ENCODE results near the gene PRDM12. TPM values are rescaled to one million over a fixed set of nuclear protein-coding genes. Genes with fewer than 3 reads are reported as not detected.

Gene PRDM12
- total RNA-seq, 1 donor from 2014 or later = not detected

DNA sequence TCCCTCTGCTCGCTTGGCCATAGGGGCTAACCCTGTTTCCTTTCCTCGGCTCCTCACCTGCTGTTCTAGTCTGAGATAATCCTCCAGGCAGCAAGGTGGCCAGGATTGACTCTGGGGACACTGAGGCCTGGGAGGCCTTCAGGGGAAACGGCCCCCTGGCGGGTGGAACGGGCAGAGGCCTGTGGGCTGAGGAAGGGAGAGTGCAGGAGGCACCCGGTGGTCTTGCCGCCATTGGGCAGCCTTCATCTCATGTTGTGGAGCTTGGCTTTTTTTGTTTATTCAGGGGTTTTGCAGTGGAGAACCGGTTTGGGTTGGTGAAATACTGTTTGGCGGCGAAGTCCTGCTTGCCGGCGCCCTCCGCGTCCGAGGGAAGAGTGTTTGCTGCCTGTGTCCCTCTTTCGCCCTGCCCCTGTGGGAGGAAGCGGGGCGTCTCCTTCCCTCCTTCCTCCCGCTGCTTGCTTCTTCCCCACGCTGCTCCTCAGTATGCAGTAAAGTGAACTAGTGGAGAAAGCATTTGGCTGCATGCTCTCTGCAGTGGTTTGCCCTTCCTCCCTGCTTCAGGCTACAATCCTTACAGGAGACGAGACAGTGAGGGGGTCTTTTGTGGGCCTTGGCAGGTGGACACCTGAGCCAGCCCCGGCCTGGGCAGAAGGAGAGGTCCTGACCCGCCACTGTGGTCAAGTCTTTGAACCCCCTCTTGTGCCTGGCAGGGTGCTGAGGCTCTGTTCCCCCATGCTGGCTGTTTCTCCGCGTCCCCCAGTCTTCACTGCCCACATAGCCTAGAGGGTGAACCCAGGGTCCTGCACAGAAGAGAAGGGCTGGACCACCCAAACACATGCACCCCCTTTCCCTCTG, 30.8 kb upstream of the PRDM12 start:
- Histone ChIP-seq H3K4me1 (no peaks in the 10 kb centered on the region), H3K4me3 (no peak overlapping the region), H3K27ac (no peak overlapping the region), H3K27me3 (no peaks in the 10 kb centered on the region), H3K36me3 (peaks cover 0 to 83% of the 10 kb centered on the region in 2 donors), H3K9me3 (no peaks in the 10 kb centered on the region)
- no peak for DNase-seq (ENCODE audit: extremely low spot score in 2 of 2)
- TF ChIP-seq, protein P1, sequence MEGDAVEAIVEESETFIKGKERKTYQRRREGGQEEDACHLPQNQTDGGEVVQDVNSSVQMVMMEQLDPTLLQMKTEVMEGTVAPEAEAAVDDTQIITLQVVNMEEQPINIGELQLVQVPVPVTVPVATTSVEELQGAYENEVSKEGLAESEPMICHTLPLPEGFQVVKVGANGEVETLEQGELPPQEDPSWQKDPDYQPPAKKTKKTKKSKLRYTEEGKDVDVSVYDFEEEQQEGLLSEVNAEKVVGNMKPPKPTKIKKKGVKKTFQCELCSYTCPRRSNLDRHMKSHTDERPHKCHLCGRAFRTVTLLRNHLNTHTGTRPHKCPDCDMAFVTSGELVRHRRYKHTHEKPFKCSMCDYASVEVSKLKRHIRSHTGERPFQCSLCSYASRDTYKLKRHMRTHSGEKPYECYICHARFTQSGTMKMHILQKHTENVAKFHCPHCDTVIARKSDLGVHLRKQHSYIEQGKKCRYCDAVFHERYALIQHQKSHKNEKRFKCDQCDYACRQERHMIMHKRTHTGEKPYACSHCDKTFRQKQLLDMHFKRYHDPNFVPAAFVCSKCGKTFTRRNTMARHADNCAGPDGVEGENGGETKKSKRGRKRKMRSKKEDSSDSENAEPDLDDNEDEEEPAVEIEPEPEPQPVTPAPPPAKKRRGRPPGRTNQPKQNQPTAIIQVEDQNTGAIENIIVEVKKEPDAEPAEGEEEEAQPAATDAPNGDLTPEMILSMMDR (IDR thresholded peaks at IDR 0.05) = no peak
- no peak for TF ChIP-seq POLR2A (IDR thresholded peaks at IDR 0.05)
- no peak for TF ChIP-seq POLR2AphosphoS5 (IDR thresholded peaks at IDR 0.05; ENCODE audit: insufficient read depth in 1 of 2, low read depth in 1 of 2)
- intact Hi-C loops (cut with DNase I) = no loop called here

DNA sequence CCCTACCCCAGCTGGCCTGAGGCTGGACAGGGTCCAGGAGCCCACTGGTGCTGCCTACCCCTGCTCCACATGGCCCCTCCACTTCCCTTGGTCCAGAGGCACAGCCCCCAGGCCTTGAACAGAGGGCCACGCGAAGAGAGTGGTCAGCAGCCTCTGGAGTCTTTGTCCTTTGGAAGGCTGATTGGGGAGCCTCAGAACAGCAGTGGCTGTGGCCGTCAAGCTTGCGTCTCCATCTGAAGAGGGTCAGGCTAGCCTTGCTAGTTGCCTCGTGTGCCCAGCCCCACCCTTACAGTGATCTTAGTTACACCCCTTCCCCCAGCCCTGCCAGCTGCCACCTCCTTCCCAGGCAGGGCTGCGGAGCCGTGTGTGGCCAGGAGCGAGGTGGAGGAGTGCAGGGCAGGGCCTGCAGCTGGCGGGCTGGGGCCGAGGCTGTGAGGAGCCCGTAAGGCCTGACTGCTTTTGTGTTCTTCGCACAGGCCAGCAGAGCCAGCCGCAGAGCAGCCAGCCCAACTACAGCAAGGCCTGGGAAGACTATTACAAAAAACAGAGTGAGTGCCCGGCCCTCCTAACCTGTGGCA, 30.1 kb upstream of the PRDM12 start:
- H3K27ac ChIP-seq = no peak overlapping the region
- intact Hi-C loops (cut with DNase I) = no loop called here
- TF ChIP-seq POLR2AphosphoS5 (IDR thresholded peaks at IDR 0.05; ENCODE audit: insufficient read depth in 1 of 2, low read depth in 1 of 2) = no peak
- TF ChIP-seq, protein P1 (IDR thresholded peaks at IDR 0.05) = no peak
- TF ChIP-seq POLR2A (IDR thresholded peaks at IDR 0.05) = no peak
- H3K27me3 ChIP-seq = no peaks in the 10 kb centered on the region
- H3K4me3 ChIP-seq = no peak overlapping the region
- H3K9me3 ChIP-seq = no peaks in the 10 kb centered on the region
- H3K4me1 ChIP-seq = no peaks in the 10 kb centered on the region
- peaks cover 0 to 77% of the 10 kb centered on the region in 2 donors for H3K36me3 ChIP-seq
- no peak for DNase-seq (ENCODE audit: extremely low spot score in 2 of 2)

DNA sequence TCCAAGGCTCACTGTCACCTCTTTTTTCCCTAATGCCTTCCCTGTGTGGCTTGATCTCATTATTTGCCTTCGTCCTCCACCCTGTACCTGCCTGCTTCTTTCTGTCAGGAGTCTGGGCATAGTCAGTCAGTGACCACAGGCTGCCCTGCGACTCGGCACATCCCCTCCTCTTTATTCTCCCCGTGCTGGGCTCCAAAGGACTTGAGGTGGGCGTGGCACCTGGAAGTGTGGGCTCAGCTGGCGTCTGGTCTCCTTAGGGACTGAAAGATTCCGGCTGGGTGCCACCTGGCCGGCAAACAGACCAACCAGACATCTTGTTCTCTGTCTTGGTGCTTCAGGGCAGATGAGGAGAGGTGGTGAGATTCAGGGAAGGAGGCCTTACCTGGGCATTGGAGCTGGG, 29.6 kb upstream of the PRDM12 start:
- no peaks in the 10 kb centered on the region for H3K4me1 ChIP-seq
- no peaks in the 10 kb centered on the region for H3K9me3 ChIP-seq
- no peak overlapping the region for H3K27ac ChIP-seq
- no peak overlapping the region for H3K4me3 ChIP-seq
- peaks cover 0 to 72% of the 10 kb centered on the region in 2 donors for H3K36me3 ChIP-seq
- DNase-seq (ENCODE audit: extremely low spot score in 2 of 2) = no peak
- intact Hi-C loops (cut with DNase I) = no loop called here
- TF ChIP-seq, protein P1 (IDR thresholded peaks at IDR 0.05) = no peak
- TF ChIP-seq POLR2AphosphoS5 (IDR thresholded peaks at IDR 0.05; ENCODE audit: insufficient read depth in 1 of 2, low read depth in 1 of 2) = no peak
- no peak for TF ChIP-seq POLR2A (IDR thresholded peaks at IDR 0.05)
- no peaks in the 10 kb centered on the region for H3K27me3 ChIP-seq

DNA sequence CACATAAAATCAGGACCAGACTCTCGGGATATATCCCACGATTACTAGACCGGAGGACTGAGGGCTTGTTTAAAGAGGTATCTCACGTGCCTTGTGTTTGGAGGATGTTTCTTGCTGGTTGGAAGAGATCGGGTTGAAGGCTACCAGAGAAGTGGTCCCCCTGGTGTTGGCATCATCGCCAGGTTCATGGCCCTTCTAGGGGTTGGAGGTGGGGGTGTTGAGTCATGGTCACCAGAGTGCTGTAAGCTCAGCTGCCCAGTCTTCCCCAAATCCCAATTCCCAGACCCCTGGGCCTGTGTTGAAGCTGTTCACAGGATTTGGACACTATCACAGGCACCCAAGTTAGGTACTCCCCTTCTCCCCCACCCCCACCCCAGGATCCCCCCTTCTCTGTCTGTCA, 29.1 kb upstream of the PRDM12 start:
- H3K36me3 ChIP-seq = peaks cover 0 to 67% of the 10 kb centered on the region in 2 donors

More for the DNA sequence above, 29.1 kb upstream of the PRDM12 start:
- TF ChIP-seq, protein P1 (IDR thresholded peaks at IDR 0.05) = no peak
- no peak for TF ChIP-seq POLR2AphosphoS5 (IDR thresholded peaks at IDR 0.05; ENCODE audit: insufficient read depth in 1 of 2, low read depth in 1 of 2)
- H3K4me3 ChIP-seq = no peak overlapping the region
- intact Hi-C loops (cut with DNase I) = no loop called here
- no peak for DNase-seq (ENCODE audit: extremely low spot score in 2 of 2)
- H3K4me1 ChIP-seq = no peaks in the 10 kb centered on the region
- no peaks in the 10 kb centered on the region for H3K27me3 ChIP-seq
- no peak overlapping the region for H3K27ac ChIP-seq
- no peaks in the 10 kb centered on the region for H3K9me3 ChIP-seq

Measured in vagina (tissue), 2 donors.